GM20431 (cell line): ENCODE measurements around the gene TMPRSS13.
"Not testable (repeated sequence)": the region's sequence is repeated elsewhere in the genome, so short reads cannot be mapped to it uniquely, and the experiment has no call there.

Source experiments
- in situ Hi-C: fragments of 300-500 bp; cut with MseI, MboI; formaldehyde crosslinking; loops from one replicate; pipeline ENCODE4 v1.15.0; 2020; ENCODE audit warnings: low sequenced_read_pairs; ENCODE audit not compliant: unreplicated experiment

The TMPRSS13 gene

GRCh38 chr11:117876341-117877119, 52.7 kb downstream of the TMPRSS13 start, which contains the start of gene FXYD6:
TSS of gene FXYD6 (minus strand) at chr11:117876658. CDS start at chr11:117842776, 33,882 bp downstream.
- in situ Hi-C loops: no loop called here

GRCh38 chr11:117876059-117876340, 53.2 kb downstream of the TMPRSS13 start:
- in situ Hi-C loops: no loop called here

DNA sequence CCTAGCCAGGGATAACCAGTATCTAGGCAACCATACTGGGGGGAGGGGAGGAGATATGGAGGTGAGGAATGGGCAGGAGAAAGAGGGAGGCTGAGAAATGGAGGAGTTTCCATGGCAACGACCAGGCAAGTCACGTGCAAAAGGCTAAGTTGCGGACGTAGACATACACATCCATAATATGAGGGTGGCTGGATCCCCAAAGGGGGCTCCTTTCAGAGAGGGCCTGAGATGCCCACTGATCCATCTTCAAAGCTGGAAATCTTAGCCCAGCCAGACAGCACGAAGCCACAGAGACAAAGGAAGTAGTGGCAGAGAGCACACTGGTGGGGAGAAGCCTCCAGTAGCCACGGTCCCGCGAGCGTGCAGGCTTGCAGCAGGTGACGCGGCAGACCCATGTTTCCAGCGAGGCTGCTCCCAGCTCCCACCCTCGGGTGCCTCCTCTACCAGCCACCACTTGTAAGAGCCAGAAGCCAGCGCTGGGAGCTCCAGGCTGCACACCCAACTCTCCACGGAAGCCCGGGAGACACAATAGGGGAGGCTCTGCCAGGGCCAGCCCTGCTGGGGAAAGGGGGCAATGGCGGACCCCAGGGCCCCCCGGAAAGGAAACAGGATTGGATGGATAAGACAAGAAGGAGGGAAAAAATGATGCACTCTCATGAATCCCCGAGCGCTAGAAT, 53.7 kb downstream of the TMPRSS13 start:
- in situ Hi-C loops: no loop called here

GRCh38 chr11:117874910-117875381, 54.3 kb downstream of the TMPRSS13 start:
- in situ Hi-C loops: no loop called here

- in situ Hi-C loops: no loop called here
These were observed 54.8 kb downstream of the TMPRSS13 start for GRCh38 chr11:117874253-117874909.

GRCh38 chr11:117873828-117874125, 55.4 kb downstream of the TMPRSS13 start:
- in situ Hi-C loops: no loop called here

- in situ Hi-C loops: no loop called here
These were observed 56.0 kb downstream of the TMPRSS13 start for GRCh38 chr11:117872975-117873827.

- in situ Hi-C loops: no loop called here
These were observed 56.7 kb downstream of the TMPRSS13 start for GRCh38 chr11:117872420-117872961.

DNA sequence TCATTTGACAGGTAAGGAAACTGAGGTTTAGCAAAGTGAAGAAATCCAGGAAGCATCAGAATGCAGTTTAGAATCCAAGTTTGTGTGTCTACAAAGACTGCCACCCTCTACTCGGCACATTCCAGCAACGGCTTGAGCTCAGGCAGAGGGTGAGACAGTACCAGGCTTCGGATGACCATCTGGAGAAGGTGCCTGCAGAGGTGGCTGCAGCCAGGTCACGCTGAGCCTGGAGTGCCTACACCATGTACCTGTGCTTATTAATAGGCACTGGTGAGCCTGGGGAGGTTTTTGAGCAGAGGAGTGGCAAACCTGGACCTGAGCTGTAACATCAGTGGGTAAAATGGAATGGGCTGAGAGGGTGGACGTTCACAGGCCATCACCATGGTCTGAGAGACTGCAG, 57.4 kb downstream of the TMPRSS13 start:
- in situ Hi-C loops: no loop called here

DNA sequence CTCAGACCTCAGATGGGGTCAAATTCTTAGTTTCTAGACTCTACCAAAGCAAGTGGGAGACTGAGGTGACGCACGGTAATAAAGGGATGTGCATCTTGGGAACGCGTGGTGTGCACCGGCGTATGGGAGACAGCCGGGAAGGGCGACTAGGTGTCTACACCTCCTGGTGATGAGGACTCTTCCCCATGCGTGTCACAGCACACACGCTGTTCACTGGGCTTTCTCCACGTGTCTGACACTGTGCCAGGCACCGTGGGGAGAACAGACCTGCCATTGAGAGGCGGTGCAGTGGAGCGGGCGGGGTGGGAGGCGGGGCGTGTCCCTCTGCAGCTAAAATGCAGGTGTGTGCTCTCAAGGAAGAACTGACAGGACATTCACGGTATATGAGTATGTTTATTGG, 58.0 kb downstream of the TMPRSS13 start:
- in situ Hi-C loops: no loop called here

GRCh38 chr11:117870103-117870952, 58.9 kb downstream of the TMPRSS13 start:
- in situ Hi-C loops: no loop called here

DNA sequence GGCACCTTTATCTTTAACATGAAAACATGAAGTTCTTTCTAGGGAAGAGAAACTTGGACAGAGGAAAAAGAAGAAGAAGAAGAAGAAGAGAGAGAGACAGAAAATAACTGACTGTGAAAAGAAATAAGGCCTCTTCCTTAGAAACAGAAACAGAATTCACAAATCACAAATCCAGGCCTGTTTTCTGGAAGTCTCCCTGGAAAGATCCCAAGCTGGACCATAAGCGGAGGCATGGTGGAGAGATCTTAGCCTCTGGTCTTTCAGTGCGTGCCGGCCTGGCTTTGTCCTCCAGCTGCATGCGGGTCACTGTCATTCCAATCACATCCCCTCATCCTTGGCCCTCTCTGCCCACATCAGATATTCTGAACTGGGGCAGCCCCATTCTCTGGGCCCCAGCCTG, 59.6 kb downstream of the TMPRSS13 start:
- in situ Hi-C loops: no loop called here

DNA sequence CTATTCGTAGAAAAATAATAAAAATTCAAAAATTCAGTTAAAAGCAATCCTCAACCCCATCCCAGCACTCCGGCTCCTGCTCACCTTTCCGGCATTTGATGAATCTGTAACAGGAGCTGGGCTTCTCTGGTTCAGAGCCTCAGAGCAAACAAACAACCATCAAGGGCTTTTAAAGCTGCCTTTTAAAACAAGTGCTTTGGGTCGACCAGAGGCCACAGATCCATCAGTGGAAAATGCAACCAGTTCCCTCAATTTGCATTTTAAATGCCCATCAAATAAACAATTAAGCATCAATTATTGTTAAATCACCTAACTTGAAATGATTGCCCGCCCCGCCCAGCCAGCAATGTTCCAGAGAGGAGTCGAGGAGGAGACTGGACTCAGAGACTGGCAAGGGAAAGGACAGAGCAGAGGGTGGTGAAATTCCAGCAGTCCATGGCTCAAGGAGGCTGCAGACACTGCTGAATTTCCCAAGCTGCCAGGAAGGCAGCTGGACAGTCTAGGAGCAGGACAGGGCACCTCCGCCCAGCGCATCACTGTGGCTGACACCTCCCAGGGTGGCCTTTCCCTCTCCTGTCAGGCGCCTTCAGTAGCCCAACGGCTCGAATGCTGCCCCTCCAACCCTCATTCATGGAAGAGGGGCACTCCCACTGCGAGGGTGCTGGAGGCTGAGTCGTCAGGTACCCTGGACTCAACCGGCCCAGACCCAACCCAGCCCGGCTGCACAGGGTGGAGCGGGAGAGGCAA, 60.2 kb downstream of the TMPRSS13 start:
- in situ Hi-C loops: no loop called here

DNA sequence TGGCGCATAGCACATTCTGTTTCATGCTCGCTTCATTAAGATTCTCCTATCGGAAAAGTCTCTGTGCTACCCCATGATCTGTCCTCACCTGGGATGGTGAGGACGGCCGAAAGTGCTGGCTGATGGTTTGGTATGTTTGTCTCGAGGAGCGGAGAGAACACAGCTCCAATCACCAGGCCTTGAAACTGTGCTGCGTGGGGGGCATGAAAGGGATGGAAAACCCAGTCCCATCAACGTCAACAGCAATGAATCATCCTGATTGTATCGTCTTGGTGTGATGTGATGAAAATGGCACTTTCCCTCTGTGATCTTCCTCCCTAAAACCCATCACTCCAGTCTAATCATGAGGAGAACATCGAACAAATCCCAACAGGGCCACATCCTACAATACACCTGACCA, 61.1 kb downstream of the TMPRSS13 start:
- in situ Hi-C loops: no loop called here

DNA sequence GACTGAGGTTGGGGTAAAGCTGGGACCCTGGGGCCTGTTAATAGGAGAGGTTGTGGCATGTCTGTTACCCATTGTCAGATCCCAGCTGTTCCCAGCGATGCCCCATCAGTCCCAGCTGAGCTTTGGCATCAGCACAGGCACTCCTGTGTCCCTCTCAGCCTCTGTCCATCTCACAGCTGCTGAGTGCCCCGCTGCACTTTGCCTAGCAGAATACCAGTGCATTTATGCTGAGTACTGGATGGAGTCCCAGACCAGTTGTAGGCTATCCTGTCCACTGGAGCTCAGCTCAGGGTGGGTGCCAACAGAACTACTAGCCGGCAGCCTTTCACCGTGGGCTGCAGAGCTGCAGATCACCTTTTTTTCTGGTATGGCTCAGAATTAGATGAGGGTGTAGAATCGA, 62.7 kb downstream of the TMPRSS13 start:
- in situ Hi-C loops: no loop called here

GRCh38 chr11:117865546-117865945, 63.7 kb downstream of the TMPRSS13 start:
- in situ Hi-C loops: not testable (repeated sequence)

- in situ Hi-C loops: no loop called here
These were observed 65.8 kb downstream of the TMPRSS13 start for GRCh38 chr11:117863383-117863782.

DNA sequence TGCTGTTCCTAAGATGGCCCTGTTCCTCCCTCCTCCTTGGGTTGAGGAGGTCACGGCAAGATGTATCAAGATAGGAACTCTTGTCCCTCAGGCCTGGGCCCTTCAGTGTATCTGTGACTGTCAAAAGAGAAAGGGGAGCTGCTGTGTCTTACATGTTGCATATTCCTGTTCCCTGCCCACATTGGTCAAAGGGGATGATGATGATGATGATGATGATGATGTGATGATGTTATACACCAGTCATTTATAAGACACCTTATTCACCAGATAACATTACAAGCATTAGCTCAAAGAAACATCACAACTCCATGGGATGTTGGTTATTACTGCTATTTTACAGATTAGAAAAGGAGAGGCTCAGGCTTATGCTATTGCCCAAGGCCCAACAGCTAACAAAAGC, 66.4 kb downstream of the TMPRSS13 start:
- in situ Hi-C loops: no loop called here
